GM23338 (cell line): Measurements from ENCODE around the gene STIM1. TPM values are rescaled to one million over a fixed set of nuclear protein-coding genes. Genes with fewer than 3 reads are reported as not detected.

Experiments used
- ATAC-seq: fragments of 200-7000 bp; cut with Tn5 transposase; 3 replicates; pipeline ENCODE4 v1.9.1; 2020
- DNase-seq: peaks from one replicate; pipeline ENCODE4 v3.0.0-alpha.2; 2015; ENCODE audit warnings: low spot score
- H2AFZ ChIP-seq: fragments of 200-600 bp; sonication (generic); 2 replicates; pipeline ENCODE4 v1.8.0; 2016; ENCODE audit warnings: antibody characterized with exemption, mild to moderate bottlenecking, moderate library complexity
- H3F3A ChIP-seq: fragments of 200-600 bp; sonication (generic); replicated peaks from 2 replicates; pipeline ENCODE4 v1.8.0; 2017; ENCODE audit warnings: antibody characterized with exemption, mixed run types, low read depth
- H3K27ac ChIP-seq: fragments of 200-600 bp; sonication (generic); 2 replicates; pipeline ENCODE4 v1.6.1; 2016; ENCODE audit warnings: low read depth
- H3K27me3 ChIP-seq: fragments of 200-600 bp; sonication (generic); 2 replicates; pipeline ENCODE4 v1.8.0; 2016; ENCODE audit warnings: mild to moderate bottlenecking, mixed run types, moderate library complexity; ENCODE audit not compliant: insufficient read depth
- H3K36me3 ChIP-seq: fragments of 200-600 bp; sonication (generic); 2 replicates; pipeline ENCODE4 v1.8.0; 2016; ENCODE audit warnings: mild to moderate bottlenecking; ENCODE audit not compliant: insufficient read depth
- H3K4me1 ChIP-seq: fragments of 200-600 bp; sonication (generic); 2 replicates; pipeline ENCODE4 v1.8.0; 2016; ENCODE audit warnings: mild to moderate bottlenecking, moderate library complexity; ENCODE audit not compliant: insufficient read depth
- H3K4me2 ChIP-seq: fragments of 200-600 bp; sonication (generic); 2 replicates; pipeline ENCODE4 v1.7.1; 2017; ENCODE audit warnings: mixed run types
- H3K4me3 ChIP-seq: fragments of 200-600 bp; sonication (generic); 2 replicates; pipeline ENCODE4 v1.6.1; 2016; ENCODE audit warnings: mixed run types
- H3K79me2 ChIP-seq: fragments of 200-600 bp; sonication (generic); replicated peaks from 2 replicates; pipeline ENCODE4 v1.8.0; 2017; ENCODE audit warnings: mild to moderate bottlenecking; ENCODE audit not compliant: insufficient read depth
- H3K9me2 ChIP-seq: fragments of 200-600 bp; sonication (generic); 2 replicates; pipeline ENCODE4 v1.8.0; 2017; ENCODE audit not compliant: insufficient read depth
- H4K20me1 ChIP-seq: fragments of 200-600 bp; sonication (generic); replicated peaks from 2 replicates; pipeline ENCODE4 v1.8.0; 2017; ENCODE audit warnings: mild to moderate bottlenecking; ENCODE audit not compliant: insufficient read depth
- H3K27ac Mint-ChIP-seq: 2 replicates; pipeline ENCODE4 v1.8.0; 2020; ENCODE audit warnings: inconsistent platforms, mild to moderate bottlenecking, moderate library complexity, mixed read lengths
- H3K27me3 Mint-ChIP-seq: 3 replicates; pipeline ENCODE4 v1.8.0; 2022; ENCODE audit warnings: low read depth, mild to moderate bottlenecking, moderate library complexity, mixed read lengths, inconsistent platforms; ENCODE audit not compliant: insufficient read depth, poor library complexity
- H3K36me3 Mint-ChIP-seq: 3 replicates; pipeline ENCODE4 v1.8.0; 2021; ENCODE audit warnings: low read depth, mild to moderate bottlenecking, inconsistent platforms, moderate library complexity, mixed read lengths
- H3K4me1 Mint-ChIP-seq: 3 replicates; pipeline ENCODE4 v1.8.0; 2020; ENCODE audit warnings: mild to moderate bottlenecking, inconsistent platforms, mixed read lengths
- H3K4me3 Mint-ChIP-seq: 3 replicates; pipeline ENCODE4 v1.8.0; 2021; ENCODE audit warnings: moderate library complexity, mild to moderate bottlenecking, inconsistent platforms, mixed read lengths
- H3K9me3 Mint-ChIP-seq: 3 replicates; pipeline ENCODE4 v1.8.0; 2020; ENCODE audit warnings: moderate library complexity, mild to moderate bottlenecking, inconsistent platforms, mixed read lengths
- CREB1 ChIP-seq: fragments of 250-450 bp; sonication (Bioruptor Pico); IDR thresholded peaks from 2 replicates; pipeline ENCODE4 v1.5.0; 2020; ENCODE audit warnings: low read depth, mild to moderate bottlenecking, moderate library complexity
- CTCF ChIP-seq, 2 experiments: fragments of 200-600 bp in 1 of 2; sonication (generic) in 1 of 2; conservative IDR thresholded peaks; 2 replicates each; pipeline versions ENCODE4 v1.5.1 to v1.6.1; 2016 to 2017; ENCODE audit warnings: antibody characterized with exemption in 2 of 2, low read depth in 2 of 2, mild to moderate bottlenecking in 2 of 2, moderate library complexity in 1 of 2
- ETS1 ChIP-seq: IDR thresholded peaks from 2 replicates; pipeline ENCODE4 v1.6.1; 2016; ENCODE audit warnings: antibody characterized with exemption
- EZH2 ChIP-seq: fragments of 200-600 bp; sonication (generic); IDR thresholded peaks from one replicate; pipeline ENCODE4 v1.8.0; 2017; ENCODE audit warnings: antibody characterized with exemption, mild to moderate bottlenecking, low read depth; ENCODE audit not compliant: unreplicated experiment
- JUNB ChIP-seq: IDR thresholded peaks from one replicate; pipeline ENCODE4 v1.6.1; 2016; ENCODE audit warnings: antibody characterized with exemption; ENCODE audit not compliant: unreplicated experiment
- NANOG ChIP-seq: IDR thresholded peaks from 2 replicates; pipeline ENCODE4 v1.6.1; 2016; ENCODE audit warnings: antibody characterized with exemption, borderline replicate concordance
- POLR2AphosphoS5 ChIP-seq: IDR thresholded peaks from 2 replicates; pipeline ENCODE4 v1.6.1; 2016; ENCODE audit warnings: antibody characterized with exemption, low read depth
- REST ChIP-seq: IDR thresholded peaks from one replicate; pipeline ENCODE4 v1.6.1; 2018; ENCODE audit warnings: antibody characterized with exemption; ENCODE audit not compliant: unreplicated experiment
- ZNF114 ChIP-seq: fragments of 250-450 bp; sonication (Bioruptor Pico); IDR thresholded peaks from 2 replicates; pipeline ENCODE4 v1.5.0; 2020; ENCODE audit warnings: mild to moderate bottlenecking, moderate library complexity
- ZNF331 ChIP-seq: fragments of 250-450 bp; sonication (Bioruptor Pico); IDR thresholded peaks from 2 replicates; pipeline ENCODE4 v1.5.0; 2020; ENCODE audit warnings: low read depth, mild to moderate bottlenecking, moderate library complexity
- polyA plus RNA-seq: library from polyadenylated mRNA; unstranded; fragments of >200 nt; fragmentation: Nextera tagmentation; extraction: Ambion mirVana; gene quantifications from 2 replicates; pipeline ENCODE4 v1.2.1, GENCODE V29; 2016
- total RNA-seq: library from RNA; depleted of rRNA; stranded (reverse); fragments of >200 nt; shearing (Covaris generic); gene quantifications from 2 replicates; pipeline ENCODE4 v1.2.3, GENCODE V29; 2014

The STIM1 gene
- total and polyA plus RNA-seq, 2 experiments from 2014 or later, result 3.5 to 14.0 TPM

GRCh38 chr11:3907590-3907989, 52.1 kb downstream of the STIM1 start:
- no peaks in the 10 kb centered on the region for H3K36me3 Mint-ChIP-seq
- H3K27me3 Mint-ChIP-seq, result peaks cover 3% of the 10 kb centered on the region
- no peaks in the 10 kb centered on the region; the same call in 1 of the 2 replicates for H3K4me1 ChIP-seq
- H3K9me2 ChIP-seq, result no peaks in the 10 kb centered on the region
- no peaks in the 10 kb centered on the region for H3K27me3 ChIP-seq
- ATAC-seq (no peak), DNase-seq (no peak)
- no peak overlapping the region for H3K27ac ChIP-seq
- H3F3A ChIP-seq, result no peaks in the 10 kb centered on the region
- H3K27ac Mint-ChIP-seq, result no peak overlapping the region
- no peaks in the 10 kb centered on the region for H4K20me1 ChIP-seq
- no peak overlapping the region for H3K4me3 ChIP-seq
- H3K36me3 ChIP-seq, result no peaks in the 10 kb centered on the region
- H3K4me2 ChIP-seq, result no peak overlapping the region
- H3K4me1 Mint-ChIP-seq, result peaks cover 20% of the 10 kb centered on the region
- no peak for TF ChIP-seq CREB1 (CRISPR knock-in tag)
- H2AFZ ChIP-seq, result no peak overlapping the region
- no peak overlapping the region for H3K4me3 Mint-ChIP-seq
- no peaks in the 10 kb centered on the region for H3K9me3 Mint-ChIP-seq
- H3K79me2 ChIP-seq, result no peaks in the 10 kb centered on the region

GRCh38 chr11:3909901-3910300, 54.4 kb downstream of the STIM1 start:
- H3K9me2 ChIP-seq, result no peaks in the 10 kb centered on the region
- Mint-ChIP-seq H3K9me3 (no peaks in the 10 kb centered on the region), H3K27ac (no peak overlapping the region), H3K36me3 (no peaks in the 10 kb centered on the region), H3K4me3 (no peak overlapping the region), H3K4me1 (peaks cover 12% of the 10 kb centered on the region; the same call in 2 of the 3 replicates), H3K27me3 (peaks cover 2% of the 10 kb centered on the region)
- no peaks in the 10 kb centered on the region for H4K20me1 ChIP-seq
- no peaks in the 10 kb centered on the region; the same call in 1 of the 2 replicates for H3K4me1 ChIP-seq
- H3K4me3 ChIP-seq, result no peak overlapping the region
- ATAC-seq (no peak), DNase-seq (no peak)
- no peak overlapping the region for H3K4me2 ChIP-seq
- H2AFZ ChIP-seq, result no peak overlapping the region
- H3F3A ChIP-seq, result no peaks in the 10 kb centered on the region
- no peak overlapping the region for H3K27ac ChIP-seq
- no peaks in the 10 kb centered on the region for H3K27me3 ChIP-seq
- H3K79me2 ChIP-seq, result no peaks in the 10 kb centered on the region
- no peaks in the 10 kb centered on the region for H3K36me3 ChIP-seq
- TF ChIP-seq CREB1 (CRISPR knock-in tag) (no peak), JUNB (no peak), CTCF (conservative IDR thresholded peaks at IDR 0.05; ENCODE audit: low read depth in 2 of 2) (no peak), REST (no peak), POLR2AphosphoS5 (no peak), ZNF331 (CRISPR knock-in tag) (no peak), ZNF114 (CRISPR knock-in tag) (no peak), NANOG (no peak), EZH2 (no peak), ETS1 (no peak)
